GM18870 (cell line): ENCODE results near the gene LUZP2.
A peak's percentile ranks its signal among the peaks of the same experiment; 100 is the strongest.

Experiments
- ATAC-seq: cut with Tn5 transposase; IDR thresholded peaks from one replicate; pipeline ENCODE4 v1.9.1; 2021; ENCODE audit warnings: moderate library complexity; ENCODE audit not compliant: unreplicated experiment

LUZP2 gene

GRCh38 chr11:24496736-24497725, at the start of gene LUZP2:
Gene LUZP2, plus strand, starts transcription at chr11:24497053.
- ATAC-seq: no peak

DNA sequence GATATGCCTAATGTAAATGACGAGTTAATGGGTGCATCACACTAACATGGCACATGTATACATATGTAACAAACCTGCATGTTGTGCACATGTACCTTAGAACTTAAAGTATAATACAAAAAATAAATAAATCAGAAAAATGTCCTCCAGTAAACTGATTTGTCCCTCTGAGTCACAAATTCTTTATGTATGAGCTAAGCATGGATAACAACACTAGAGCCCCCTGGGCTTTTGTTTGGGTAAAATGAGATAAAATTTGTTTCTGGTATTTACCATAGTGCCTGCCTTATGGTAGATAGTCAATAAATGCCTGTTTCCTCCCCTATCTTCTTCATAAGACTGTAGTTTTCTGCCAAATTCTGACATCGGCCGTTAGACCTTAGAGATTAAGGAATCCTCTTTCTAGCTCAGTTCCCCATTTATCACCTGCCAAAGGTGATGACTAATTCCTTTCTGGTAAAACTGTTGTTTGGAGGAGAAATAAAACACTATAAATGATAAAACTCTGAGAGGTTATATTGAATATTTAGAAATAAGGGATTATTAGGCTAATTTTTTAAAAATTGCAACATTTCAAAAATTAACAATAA, 43.6 kb upstream of the LUZP2 start:
- no peak for ATAC-seq

DNA sequence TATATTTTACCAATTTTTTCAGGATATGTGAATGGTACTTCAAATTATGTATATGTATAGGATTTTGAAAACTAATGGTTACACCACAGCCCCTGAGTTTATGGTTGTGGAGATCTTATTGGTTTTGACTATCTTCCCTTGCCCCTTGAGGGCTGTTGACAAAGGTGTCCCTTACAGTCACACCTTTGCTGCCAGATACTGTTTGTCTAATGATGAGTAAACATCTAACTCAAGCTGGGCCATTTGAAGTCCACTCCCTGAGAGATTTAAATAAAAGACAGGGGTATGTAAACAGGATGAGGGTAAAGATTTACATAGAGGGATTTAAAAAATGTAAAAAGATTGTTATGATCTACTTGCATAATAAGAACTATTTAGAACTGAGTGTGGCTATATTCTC, 38.9 kb upstream of the LUZP2 start:
- no peak for ATAC-seq

GRCh38 chr11:24470431-24470830, 26.4 kb upstream of the LUZP2 start:
- ATAC-seq: no peak

DNA sequence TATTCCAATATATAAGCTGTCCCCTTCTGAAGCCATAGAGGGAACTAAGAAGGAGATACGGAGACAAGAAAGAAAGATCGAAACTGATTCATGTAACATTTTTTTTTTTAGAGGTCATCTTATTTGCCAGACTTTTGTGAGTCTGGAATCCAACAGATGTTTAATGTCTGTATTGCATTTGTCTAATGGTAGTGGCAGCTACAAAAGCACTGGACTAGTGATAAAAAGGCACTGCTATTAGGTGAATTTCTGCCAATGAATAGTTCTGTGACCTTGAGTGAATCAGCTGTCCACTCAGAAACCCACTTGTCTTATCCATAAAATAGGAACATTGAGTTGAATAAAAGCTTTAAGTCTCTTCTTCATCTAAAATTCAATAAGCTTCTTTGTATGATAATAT, 25.8 kb upstream of the LUZP2 start:
- ATAC-seq: no peak

DNA sequence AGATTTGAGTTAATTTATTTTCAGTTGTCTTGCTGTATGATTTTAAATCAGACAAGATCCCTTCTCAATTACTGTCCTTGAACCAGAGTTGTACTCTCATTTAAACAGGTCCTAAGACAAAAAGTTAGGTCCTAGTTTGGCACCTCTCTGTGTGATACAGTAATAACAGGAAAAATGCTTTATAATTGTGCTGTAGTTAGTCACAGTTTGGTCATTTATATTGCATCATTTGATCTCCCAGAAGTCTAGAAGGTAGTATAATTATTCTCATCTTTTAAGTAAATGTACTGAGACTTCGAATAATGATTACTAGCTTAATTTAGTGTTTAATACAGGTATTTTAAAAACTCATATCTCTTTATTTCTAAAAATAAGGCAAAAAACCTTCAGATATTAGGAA, 18.1 kb upstream of the LUZP2 start:
- no peak for ATAC-seq

GRCh38 chr11:24489477-24489876, 7.4 kb upstream of the LUZP2 start:
- ATAC-seq: no peak

GRCh38 chr11:24496386-24496735, 492 bp upstream of the LUZP2 start:
- no peak for ATAC-seq

DNA sequence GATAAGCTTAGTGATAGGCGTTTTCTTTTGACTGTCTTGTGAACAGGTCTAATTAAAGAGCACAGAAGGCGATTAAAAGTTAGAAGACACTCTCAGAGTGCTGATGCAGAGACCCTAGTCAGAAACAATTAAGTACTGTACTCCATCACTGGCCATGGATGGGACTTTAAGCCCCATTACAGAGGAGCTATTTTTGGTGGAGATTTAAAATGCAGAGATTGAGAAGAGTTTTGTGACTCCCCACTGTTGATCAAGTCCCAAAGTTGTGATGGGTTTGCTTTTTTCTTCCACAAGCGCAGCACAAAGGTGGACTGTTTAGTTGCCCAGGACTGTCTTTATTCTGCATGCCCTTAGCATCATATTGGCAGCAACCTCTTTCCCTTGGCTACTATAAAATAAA, 978 bp downstream of the LUZP2 start:
- ATAC-seq: no peak

- ATAC-seq: no peak
These were observed 5.6 kb downstream of the LUZP2 start for GRCh38 chr11:24502425-24502824.

GRCh38 chr11:24509114-24509513, 12.3 kb downstream of the LUZP2 start:
- peak; percentile 74 for ATAC-seq

DNA sequence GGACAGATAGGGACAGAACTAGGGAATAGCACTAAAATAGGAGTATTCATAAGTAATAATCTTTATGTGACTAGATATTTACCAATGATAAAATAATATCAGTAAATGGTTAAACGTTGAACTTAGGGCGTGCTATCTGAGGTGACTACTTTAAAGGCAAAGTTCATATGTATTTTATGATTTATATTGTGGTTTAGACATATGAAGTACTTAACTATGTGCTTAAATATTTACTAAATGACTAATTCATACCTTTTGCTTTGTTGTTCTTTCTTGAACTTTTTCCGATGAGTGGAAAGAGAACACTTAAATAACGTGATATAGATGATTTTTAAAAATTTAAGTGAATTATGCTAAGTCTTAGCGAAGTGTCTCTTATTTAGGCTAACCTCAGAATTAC, 14.7 kb downstream of the LUZP2 start:
- no peak for ATAC-seq

DNA sequence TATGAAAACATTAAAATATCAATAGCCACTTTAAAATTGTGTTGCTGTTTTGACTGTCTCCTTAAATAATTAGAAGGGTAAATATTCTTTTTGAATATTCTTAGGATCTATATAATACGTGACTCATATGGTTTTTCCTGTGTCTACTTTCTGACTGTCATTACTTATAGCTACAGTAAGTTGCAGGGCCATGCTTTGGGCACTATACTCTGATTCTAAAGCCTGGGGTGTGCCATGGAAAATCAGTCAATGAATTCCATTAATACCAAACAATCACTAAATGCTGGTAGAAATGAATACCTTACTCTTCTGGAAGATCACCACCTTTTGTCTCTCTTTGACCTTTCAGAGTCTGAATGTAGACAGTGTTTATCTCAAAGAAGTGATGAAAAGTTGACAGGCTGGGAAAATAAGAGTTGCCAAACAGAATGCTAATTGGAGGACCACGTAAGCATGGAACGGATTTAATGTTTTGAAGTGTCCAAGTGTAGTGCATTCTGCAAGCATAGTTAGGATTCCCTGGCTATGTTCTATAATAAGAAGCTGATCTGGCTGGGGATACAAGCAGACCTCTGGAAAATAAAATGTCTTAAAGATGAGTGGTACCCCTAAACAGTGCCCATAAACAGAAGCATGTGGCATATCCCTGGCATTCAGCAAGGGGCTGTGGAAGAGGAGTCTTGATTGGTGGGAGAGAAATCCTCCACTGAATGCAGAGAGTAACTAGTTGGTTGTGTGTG, 16.8 kb downstream of the LUZP2 start:
- no peak for ATAC-seq

GRCh38 chr11:24514219-24514594, 17.4 kb downstream of the LUZP2 start:
- ATAC-seq: peak; percentile 73

- no peak for ATAC-seq
These were observed 18.8 kb downstream of the LUZP2 start for GRCh38 chr11:24515632-24516031.

DNA sequence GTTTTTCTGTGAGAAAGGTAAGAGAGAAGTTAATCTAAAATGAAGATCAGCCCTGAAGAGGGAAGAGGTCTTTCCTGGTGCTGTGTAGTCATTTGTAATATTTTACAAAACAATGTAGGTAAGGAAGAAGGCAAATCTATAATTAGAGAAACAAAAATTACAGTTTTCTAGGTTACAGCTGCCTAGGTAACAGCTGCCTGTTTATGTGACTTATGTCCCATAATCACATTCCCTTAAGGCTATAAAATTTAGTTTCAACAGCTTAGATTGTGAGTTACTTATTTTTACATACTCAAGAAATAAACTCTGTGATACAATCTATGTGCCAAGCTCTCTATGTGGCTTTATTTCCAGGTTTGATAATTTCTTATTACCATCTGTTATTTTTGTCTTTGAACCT, 19.8 kb downstream of the LUZP2 start:
- no peak for ATAC-seq

GRCh38 chr11:24521601-24522000, 24.7 kb downstream of the LUZP2 start:
- no peak for ATAC-seq

DNA sequence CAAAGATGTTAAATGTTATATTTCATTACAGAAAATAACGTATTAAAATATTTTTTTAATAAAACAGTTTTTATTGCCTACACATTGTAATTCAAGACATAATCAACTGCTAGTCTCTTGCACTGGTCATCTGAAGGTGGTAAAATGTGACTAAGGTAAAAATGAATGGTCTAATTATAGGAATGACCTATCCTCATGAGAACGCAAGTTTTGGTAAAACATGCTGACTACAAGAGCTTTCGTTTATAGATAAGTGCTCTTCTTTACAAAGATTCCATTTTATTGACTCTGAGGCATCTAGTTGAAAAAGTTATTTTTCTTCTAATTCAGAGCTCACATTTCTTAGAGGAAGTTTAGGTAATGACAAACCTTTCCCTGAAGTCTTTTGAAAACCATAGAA, 27.3 kb downstream of the LUZP2 start:
- ATAC-seq: no peak

DNA sequence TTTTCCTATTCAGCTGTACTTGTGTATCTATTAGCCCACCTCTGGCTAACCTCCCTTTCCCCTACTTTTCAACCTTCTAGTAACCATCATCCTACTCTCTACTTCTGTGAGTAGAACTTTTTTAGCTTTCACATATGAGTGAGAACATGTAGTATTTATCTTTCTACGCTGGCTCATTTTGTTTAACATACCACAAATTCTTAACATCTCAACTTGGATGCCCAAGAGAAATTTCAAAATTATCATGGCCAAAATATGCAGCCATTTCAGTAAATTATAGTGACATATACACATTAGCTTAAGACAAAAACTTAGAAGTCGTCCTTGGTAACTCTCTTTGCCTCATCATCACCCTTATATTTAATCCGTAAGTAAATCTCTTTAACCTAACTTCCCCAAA, 34.7 kb downstream of the LUZP2 start:
- no peak for ATAC-seq

GRCh38 chr11:24543771-24544170, 46.9 kb downstream of the LUZP2 start:
- no peak for ATAC-seq

- ATAC-seq: peak; percentile 54
These were observed 59.8 kb downstream of the LUZP2 start for GRCh38 chr11:24556693-24557092.

DNA sequence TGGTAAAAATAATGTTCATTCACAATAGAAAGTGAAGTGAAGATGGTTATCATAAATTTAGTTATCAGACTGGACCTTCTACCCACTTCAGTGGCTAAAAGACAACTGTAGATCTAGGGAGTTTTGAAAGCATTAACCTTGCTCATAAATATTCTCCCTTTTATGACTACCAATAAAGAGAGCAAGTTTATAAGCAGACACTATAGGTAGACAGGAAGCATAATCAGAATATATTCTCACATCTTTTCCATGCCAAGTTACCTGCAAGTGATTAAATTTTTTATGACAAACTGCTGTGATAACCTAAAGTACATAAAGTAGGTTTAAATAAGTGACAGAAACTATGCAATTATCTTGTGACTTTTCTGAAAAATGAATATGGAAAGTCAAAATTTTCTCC, 62.5 kb downstream of the LUZP2 start:
- no peak for ATAC-seq
